ENCODE data around the gene TIGD2. TPM values are rescaled to one million over a fixed set of nuclear protein-coding genes. Genes with fewer than 3 reads are reported as not detected.
"Not testable (repeated sequence)": the region's sequence is repeated elsewhere in the genome, so short reads cannot be mapped to it uniquely, and the experiment has no call there.

Gene TIGD2
- total and polyA plus RNA-seq, 8 donors: 2.3 to 11.9 (median 3.0) TPM; not detected in 1

DNA sequence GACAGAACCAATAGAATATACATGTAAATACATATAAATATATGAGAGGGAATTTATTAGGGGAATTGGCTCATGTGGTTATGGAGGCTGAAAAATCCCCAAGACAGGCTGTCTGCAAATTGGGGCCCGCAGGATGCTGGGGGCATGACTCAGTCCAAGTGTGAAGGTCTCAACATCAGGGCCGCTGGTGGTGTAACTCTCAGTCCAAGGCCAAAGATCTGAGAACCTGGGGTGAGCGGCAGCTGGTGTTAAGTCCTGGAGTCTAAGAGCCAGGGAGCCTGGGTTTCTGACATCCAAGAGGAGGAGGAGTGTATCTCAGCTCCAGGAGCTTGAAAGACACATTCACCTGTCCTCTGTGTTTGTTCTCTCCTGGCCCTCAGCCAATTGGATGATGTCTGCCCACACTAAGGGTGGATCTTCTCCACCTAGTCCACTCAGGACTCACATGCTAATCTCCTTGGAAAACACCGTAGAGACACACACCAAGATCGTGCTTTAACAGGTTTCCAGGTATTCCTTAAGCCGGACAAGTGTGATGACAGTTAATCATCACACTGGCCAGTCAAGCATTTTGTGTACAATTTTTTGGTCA lies 28.9 kb downstream of the TIGD2 start:
- Histone ChIP-seq H3K27ac (no peak overlapping the region), H3K27me3 (no peaks in the 10 kb centered on the region), H3K4me1 (no peaks in the 10 kb centered on the region), H3K4me3 (no peak overlapping the region), H3K9me3 (peaks cover 0 to 6% (median 0%) of the 10 kb centered on the region in 4 donors), H3K36me3 (no peaks in the 10 kb centered on the region)
- intact Hi-C loops (cut with DNase I; ENCODE audit: low total_unique reads): no loop called here
- TF ChIP-seq EP300 (IDR thresholded peaks at IDR 0.05) (no peak), POLR2A (IDR thresholded peaks at IDR 0.05) (no peak), POLR2AphosphoS5 (IDR thresholded peaks at IDR 0.05) (no peak)
- TF ChIP-seq, protein P1, sequence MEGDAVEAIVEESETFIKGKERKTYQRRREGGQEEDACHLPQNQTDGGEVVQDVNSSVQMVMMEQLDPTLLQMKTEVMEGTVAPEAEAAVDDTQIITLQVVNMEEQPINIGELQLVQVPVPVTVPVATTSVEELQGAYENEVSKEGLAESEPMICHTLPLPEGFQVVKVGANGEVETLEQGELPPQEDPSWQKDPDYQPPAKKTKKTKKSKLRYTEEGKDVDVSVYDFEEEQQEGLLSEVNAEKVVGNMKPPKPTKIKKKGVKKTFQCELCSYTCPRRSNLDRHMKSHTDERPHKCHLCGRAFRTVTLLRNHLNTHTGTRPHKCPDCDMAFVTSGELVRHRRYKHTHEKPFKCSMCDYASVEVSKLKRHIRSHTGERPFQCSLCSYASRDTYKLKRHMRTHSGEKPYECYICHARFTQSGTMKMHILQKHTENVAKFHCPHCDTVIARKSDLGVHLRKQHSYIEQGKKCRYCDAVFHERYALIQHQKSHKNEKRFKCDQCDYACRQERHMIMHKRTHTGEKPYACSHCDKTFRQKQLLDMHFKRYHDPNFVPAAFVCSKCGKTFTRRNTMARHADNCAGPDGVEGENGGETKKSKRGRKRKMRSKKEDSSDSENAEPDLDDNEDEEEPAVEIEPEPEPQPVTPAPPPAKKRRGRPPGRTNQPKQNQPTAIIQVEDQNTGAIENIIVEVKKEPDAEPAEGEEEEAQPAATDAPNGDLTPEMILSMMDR (IDR thresholded peaks at IDR 0.05): no peak
- WGBS, 5 donors: 90 to 100% (median 93%) methylated on average over 6 of the region's 6 CpGs
- DNase-seq: no peak

DNA sequence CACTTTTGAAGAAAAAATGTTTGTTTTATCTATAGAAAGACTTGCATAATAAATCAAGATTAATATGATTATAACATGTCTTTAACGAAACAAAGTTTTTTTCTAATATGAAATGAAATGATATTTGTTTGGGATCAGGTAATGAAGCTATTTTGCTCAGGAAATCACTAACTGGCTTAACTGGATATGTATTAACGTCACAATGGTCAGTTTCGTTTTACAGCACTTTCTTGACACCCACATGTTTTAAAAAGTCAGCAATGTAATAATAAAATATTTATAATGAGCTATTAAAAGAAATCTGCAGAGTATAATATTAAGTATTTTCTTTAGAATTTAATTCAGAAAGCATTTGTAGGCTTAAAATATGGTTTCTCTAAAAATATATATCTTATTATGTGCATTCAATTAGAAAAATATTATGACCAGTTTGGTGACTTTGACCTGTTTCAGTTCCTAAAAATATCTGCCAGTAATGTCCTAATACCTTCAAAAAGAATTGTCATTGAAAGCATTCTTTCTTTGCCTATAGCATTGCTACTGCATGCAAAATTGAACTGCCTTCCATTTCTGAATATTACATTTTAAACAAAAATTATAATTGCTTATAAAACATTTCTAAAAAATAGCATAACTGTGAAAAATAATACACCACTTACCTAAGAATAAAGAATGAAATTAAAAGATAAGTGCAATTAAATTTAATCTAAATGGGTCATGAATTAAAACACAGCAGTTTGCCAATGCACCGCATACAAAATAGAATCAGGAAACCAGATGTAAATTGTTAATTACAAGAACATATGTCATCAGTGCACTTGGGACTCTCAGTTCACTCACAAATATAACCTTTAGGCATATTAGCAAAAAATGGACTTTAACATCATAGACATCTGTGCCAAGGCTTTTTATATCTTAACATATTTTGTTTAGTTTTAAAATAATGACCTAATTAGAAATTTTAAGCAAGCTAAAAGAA lies 31.6 kb downstream of the TIGD2 start:
- H3K27me3 ChIP-seq: no peaks in the 10 kb centered on the region
- no peaks in the 10 kb centered on the region for H3K4me1 ChIP-seq
- H3K9me3 ChIP-seq: peaks cover 0 to 6% (median 0%) of the 10 kb centered on the region in 4 donors
- no peak for DNase-seq
- intact Hi-C loops (cut with DNase I; ENCODE audit: low total_unique reads): no loop called here
- H3K27ac ChIP-seq: no peak overlapping the region
- 66 to 80% (median 75%) methylated on average over 4 of the region's 4 CpGs for WGBS, 5 donors
- TF ChIP-seq EP300 (IDR thresholded peaks at IDR 0.05) (no peak), POLR2AphosphoS5 (IDR thresholded peaks at IDR 0.05) (no peak), POLR2A (IDR thresholded peaks at IDR 0.05) (no peak)
- TF ChIP-seq, protein P1 (IDR thresholded peaks at IDR 0.05): no peak
- no peaks in the 10 kb centered on the region for H3K36me3 ChIP-seq
- no peak overlapping the region for H3K4me3 ChIP-seq

DNA sequence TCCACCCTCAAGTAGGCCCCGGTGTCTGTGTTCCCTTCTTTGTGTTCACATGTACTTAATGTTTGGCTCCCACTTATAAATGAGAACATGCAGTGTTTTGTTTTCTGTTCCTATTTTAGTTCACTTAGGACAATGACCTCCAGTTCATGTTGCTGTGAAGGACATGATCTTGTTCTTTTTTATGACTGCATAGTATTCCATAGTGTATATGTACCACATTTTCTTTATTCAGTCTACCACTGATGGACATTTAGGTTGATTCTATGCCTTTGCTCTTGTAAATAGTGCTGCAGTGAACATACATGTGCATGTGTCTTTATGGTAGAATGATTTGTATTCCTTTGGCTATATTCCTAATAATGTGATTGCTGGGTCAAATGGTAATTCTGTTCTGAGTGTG lies 33.3 kb downstream of the TIGD2 start:
- 89 to 100% (median 95%) methylated on average over 1 of the region's 1 CpG for WGBS, 5 donors
- H3K27me3 ChIP-seq; H3K4me3 ChIP-seq; H3K4me1 ChIP-seq; intact Hi-C loops (cut with DNase I; ENCODE audit: low total_unique reads); H3K36me3 ChIP-seq; H3K27ac ChIP-seq; DNase-seq; H3K9me3 ChIP-seq: not testable (repeated sequence)

DNA sequence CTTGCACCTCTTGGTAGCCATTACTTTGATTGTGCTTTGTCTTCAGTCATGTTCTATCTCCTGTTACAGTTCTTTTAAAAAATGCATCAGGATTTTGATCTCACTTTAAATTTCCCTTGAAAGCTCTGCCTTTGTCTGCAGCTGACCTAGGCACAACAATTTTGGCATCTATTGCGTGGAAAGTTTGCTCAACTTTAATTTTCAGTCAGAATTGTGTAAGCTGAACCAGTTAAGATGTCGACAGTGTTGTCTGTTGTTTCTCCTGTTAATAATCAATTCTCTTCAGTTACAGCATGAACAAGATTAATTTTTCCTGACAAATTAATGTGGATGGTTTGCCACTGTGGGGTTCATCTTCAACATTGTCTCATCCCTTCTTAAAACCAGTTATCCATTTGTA lies 34.9 kb downstream of the TIGD2 start:
- WGBS, 5 donors: 81 to 96% (median 94%) methylated on average over 2 of the region's 2 CpGs
- no peak for DNase-seq
- H3K4me3 ChIP-seq: no peak overlapping the region
- peaks cover 0 to 6% (median 0%) of the 10 kb centered on the region in 4 donors for H3K9me3 ChIP-seq
- no peak for TF ChIP-seq EP300 (IDR thresholded peaks at IDR 0.05)
- TF ChIP-seq POLR2A (IDR thresholded peaks at IDR 0.05): no peak
- TF ChIP-seq, protein P1 (IDR thresholded peaks at IDR 0.05): no peak
- TF ChIP-seq POLR2AphosphoS5 (IDR thresholded peaks at IDR 0.05): no peak
- H3K27me3 ChIP-seq: no peaks in the 10 kb centered on the region
- intact Hi-C loops (cut with DNase I; ENCODE audit: low total_unique reads): no loop called here
- no peaks in the 10 kb centered on the region for H3K36me3 ChIP-seq
- no peak overlapping the region for H3K27ac ChIP-seq
- H3K4me1 ChIP-seq: no peaks in the 10 kb centered on the region
